Fibroblast of the aortic adventitia (primary cell): ENCODE data around the gene B3GLCT. TPM values are rescaled to one million over a fixed set of nuclear protein-coding genes. Genes with fewer than 3 reads are reported as not detected.

Experiments
- DNase-seq: peaks from one replicate; pipeline ENCODE4 v3.0.0-alpha.2; 2010; ENCODE audit warnings: low read depth
- H3K4me3 ChIP-seq: 2 replicates; pipeline ENCODE4 v1.5.1; 2011; ENCODE audit warnings: low read depth, mild to moderate bottlenecking, control low read depth, low read length, moderate library complexity
- total RNA-seq: library from RNA; depleted of rRNA; stranded (reverse); fragments of >200 nt; gene quantifications from 2 replicates; pipeline ENCODE4 v1.2.3, GENCODE V29; 2012; ENCODE audit warnings: low replicate concordance
- TF ChIP-seq, protein P1 (sequence below): IDR thresholded peaks from 2 replicates; pipeline ENCODE4 v1.5.1; 2011; ENCODE audit warnings: mild to moderate bottlenecking, low read length, control low read depth, inconsistent platforms; ENCODE audit not compliant: insufficient read depth

B3GLCT gene
- total RNA-seq, 1 donor = 11.6 TPM

- no peak overlapping the region for H3K4me3 ChIP-seq
- DNase-seq = no peak
- TF ChIP-seq, protein P1, sequence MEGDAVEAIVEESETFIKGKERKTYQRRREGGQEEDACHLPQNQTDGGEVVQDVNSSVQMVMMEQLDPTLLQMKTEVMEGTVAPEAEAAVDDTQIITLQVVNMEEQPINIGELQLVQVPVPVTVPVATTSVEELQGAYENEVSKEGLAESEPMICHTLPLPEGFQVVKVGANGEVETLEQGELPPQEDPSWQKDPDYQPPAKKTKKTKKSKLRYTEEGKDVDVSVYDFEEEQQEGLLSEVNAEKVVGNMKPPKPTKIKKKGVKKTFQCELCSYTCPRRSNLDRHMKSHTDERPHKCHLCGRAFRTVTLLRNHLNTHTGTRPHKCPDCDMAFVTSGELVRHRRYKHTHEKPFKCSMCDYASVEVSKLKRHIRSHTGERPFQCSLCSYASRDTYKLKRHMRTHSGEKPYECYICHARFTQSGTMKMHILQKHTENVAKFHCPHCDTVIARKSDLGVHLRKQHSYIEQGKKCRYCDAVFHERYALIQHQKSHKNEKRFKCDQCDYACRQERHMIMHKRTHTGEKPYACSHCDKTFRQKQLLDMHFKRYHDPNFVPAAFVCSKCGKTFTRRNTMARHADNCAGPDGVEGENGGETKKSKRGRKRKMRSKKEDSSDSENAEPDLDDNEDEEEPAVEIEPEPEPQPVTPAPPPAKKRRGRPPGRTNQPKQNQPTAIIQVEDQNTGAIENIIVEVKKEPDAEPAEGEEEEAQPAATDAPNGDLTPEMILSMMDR = no peak
Observed at GRCh38 chr13:31245598-31246373, 46.0 kb downstream of the B3GLCT start.

DNA sequence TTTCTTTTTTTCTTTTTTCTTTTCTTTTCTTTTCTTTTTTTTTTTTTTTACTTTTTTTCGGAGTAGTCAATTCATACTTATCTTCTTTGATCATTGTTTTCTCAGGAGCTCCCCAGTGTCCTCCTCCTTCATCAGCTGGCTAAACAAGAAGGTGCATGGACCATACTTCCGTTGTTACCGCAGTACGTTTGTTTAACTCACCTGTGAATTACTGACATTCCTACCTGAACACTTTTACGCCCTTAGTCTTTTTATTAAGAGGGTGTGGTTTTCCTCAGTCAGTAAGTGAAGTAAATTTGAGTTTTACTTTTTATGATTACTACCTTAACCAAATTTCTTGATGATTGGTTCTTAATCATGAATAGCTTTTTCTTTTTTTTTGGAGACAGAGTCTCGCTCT, 47.1 kb downstream of the B3GLCT start:
- TF ChIP-seq, protein P1 = no peak
- no peak for DNase-seq
- H3K4me3 ChIP-seq = no peak overlapping the region

- H3K4me3 ChIP-seq = no peak overlapping the region
- TF ChIP-seq, protein P1 = no peak
- no peak for DNase-seq
Observed at GRCh38 chr13:31248361-31248760, 48.6 kb downstream of the B3GLCT start.

GRCh38 chr13:31248965-31249539, 49.3 kb downstream of the B3GLCT start:
- TF ChIP-seq, protein P1 = no peak

DNA sequence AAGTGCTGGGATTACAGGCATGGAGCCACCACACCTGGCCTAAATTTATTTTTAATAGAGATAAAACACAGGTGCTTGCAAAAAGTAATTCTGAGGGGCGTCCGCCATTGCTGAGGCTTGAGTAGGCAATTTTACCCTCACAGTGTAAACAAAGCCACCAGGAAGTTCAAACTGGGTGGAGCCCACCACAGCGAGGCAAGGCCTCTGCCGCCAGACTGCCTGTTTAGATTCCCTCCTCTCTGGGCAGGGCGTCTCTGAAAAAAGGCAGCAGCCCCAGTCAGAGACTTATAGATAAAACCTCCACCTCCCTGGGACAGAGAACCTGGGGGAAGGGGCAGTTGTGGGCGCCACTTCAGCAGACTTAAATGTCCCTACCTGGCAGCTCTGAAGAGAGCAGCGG, 50.7 kb downstream of the B3GLCT start:
- TF ChIP-seq, protein P1 = no peak
- DNase-seq = no peak
- H3K4me3 ChIP-seq = no peak overlapping the region

More at GRCh38 chr13:31248965-31249539, 49.3 kb downstream of the B3GLCT start:
- no peak overlapping the region for H3K4me3 ChIP-seq
- no peak for DNase-seq

- H3K4me3 ChIP-seq = no peak overlapping the region
- TF ChIP-seq, protein P1 = no peak
- DNase-seq = no peak
Observed at GRCh38 chr13:31261241-31261640, 61.5 kb downstream of the B3GLCT start.
